Endothelial cell of umbilical vein (primary cell): Measurements from ENCODE around the gene PTPRU.

ENCODE experiments used
- FOS ChIP-seq: IDR thresholded peaks from 2 replicates; pipeline ENCODE4 v1.6.1; 2011; ENCODE audit warnings: mild to moderate bottlenecking, low read length, moderate library complexity, borderline replicate concordance; ENCODE audit not compliant: insufficient read depth
- POLR2A ChIP-seq: IDR thresholded peaks from 2 replicates; pipeline ENCODE4 v1.6.1; 2012; ENCODE audit warnings: low read depth, mild to moderate bottlenecking, control low read depth, low read length
- POLR2AphosphoS5 ChIP-seq: IDR thresholded peaks from 2 replicates; pipeline ENCODE4 v1.6.1; 2012; ENCODE audit warnings: low read depth, mild to moderate bottlenecking, control low read depth, low read length, moderate library complexity; ENCODE audit not compliant: insufficient read depth
- TF ChIP-seq, protein P1 (sequence below), 2 donors: IDR thresholded peaks; 1 replicate in 1 of 2; 2 replicates in 1 of 2; pipeline ENCODE4 v1.5.1; 2011; ENCODE audit warnings: low read length in 2 of 2, mild to moderate bottlenecking in 2 of 2, moderate library complexity in 2 of 2, control low read depth in 1 of 2, inconsistent platforms in 1 of 2, low read depth in 1 of 2; ENCODE audit not compliant: insufficient read depth in 1 of 2; ENCODE audit errors: extremely low read depth in 1 of 2

- no peak for TF ChIP-seq POLR2A
- TF ChIP-seq, protein P1, sequence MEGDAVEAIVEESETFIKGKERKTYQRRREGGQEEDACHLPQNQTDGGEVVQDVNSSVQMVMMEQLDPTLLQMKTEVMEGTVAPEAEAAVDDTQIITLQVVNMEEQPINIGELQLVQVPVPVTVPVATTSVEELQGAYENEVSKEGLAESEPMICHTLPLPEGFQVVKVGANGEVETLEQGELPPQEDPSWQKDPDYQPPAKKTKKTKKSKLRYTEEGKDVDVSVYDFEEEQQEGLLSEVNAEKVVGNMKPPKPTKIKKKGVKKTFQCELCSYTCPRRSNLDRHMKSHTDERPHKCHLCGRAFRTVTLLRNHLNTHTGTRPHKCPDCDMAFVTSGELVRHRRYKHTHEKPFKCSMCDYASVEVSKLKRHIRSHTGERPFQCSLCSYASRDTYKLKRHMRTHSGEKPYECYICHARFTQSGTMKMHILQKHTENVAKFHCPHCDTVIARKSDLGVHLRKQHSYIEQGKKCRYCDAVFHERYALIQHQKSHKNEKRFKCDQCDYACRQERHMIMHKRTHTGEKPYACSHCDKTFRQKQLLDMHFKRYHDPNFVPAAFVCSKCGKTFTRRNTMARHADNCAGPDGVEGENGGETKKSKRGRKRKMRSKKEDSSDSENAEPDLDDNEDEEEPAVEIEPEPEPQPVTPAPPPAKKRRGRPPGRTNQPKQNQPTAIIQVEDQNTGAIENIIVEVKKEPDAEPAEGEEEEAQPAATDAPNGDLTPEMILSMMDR (IDR thresholded peaks at IDR 0.05; ENCODE audit: extremely low read depth in 1 of 2, insufficient read depth in 1 of 2, low read depth in 1 of 2, low read length in 2 of 2): no peak
- no peak for TF ChIP-seq FOS
- no peak for TF ChIP-seq POLR2AphosphoS5
Measured at GRCh38 chr1:29254346-29254745, 18.0 kb downstream of the PTPRU start.
